ENCODE data around the gene EEF1B2.

DNA sequence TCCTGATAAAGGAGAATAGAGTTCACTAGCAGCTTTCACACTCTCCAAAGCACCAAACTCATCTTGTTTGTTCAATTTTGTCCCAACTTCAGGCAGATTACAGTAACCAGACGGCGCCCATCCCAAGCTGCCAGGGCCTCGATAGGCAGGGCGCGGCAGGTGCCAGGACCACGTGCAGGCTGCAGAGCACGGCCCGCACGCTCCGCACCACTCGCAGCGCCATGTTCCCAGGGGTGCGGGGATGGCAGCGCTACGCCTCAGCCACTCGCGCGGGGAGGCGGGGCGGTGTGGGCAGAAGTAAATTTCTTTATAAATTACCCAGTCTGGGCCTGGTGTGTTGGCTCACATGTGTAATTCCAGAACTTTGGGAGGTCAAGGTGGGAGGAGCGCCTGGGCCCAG is 43.4 kb upstream of the EEF1B2 start:
- TF ChIP-seq, protein P1, sequence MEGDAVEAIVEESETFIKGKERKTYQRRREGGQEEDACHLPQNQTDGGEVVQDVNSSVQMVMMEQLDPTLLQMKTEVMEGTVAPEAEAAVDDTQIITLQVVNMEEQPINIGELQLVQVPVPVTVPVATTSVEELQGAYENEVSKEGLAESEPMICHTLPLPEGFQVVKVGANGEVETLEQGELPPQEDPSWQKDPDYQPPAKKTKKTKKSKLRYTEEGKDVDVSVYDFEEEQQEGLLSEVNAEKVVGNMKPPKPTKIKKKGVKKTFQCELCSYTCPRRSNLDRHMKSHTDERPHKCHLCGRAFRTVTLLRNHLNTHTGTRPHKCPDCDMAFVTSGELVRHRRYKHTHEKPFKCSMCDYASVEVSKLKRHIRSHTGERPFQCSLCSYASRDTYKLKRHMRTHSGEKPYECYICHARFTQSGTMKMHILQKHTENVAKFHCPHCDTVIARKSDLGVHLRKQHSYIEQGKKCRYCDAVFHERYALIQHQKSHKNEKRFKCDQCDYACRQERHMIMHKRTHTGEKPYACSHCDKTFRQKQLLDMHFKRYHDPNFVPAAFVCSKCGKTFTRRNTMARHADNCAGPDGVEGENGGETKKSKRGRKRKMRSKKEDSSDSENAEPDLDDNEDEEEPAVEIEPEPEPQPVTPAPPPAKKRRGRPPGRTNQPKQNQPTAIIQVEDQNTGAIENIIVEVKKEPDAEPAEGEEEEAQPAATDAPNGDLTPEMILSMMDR (optimal IDR thresholded peaks at IDR 0.05 in 1 of 3, IDR thresholded peaks at IDR 0.05 in 1 of 3, conservative IDR thresholded peaks at IDR 0.05 in 1 of 3; ENCODE audit: extremely low read depth in 1 of 3, insufficient read depth in 2 of 3, low read length in 3 of 3) = no peak
- TF ChIP-seq EZH2 (IDR thresholded peaks at IDR 0.05; ENCODE audit: low read length) = no peak
